SK-N-SH (cell line): Measurements from ENCODE around the gene UNC50. TPM values are rescaled to one million over a fixed set of nuclear protein-coding genes. Genes with fewer than 3 reads are reported as not detected.
"Not testable (repeated sequence)": the region's sequence is repeated elsewhere in the genome, so short reads cannot be mapped to it uniquely, and the experiment has no call there.

ENCODE experiments used
- CTCF ChIA-PET: fragments of 300-600, 350-600 bp; formaldehyde crosslinking; extraction: SDS; loops from one replicate; lab custom pipeline; 2021; lab: Yijun Ruan, JAX
- POLR2A ChIA-PET: fragments of 350-600 bp; sonication (Branson Sonifier 250); formaldehyde crosslinking; extraction: SDS; loops from one replicate; lab custom pipeline; 2020; ENCODE audit warnings: antibody characterized with exemption, inconsistent platforms; lab: Yijun Ruan, JAX
- DNase-seq: peaks from one replicate; pipeline ENCODE4 v3.0.0; 2012
- H2AFZ ChIP-seq: fragments of 200-600 bp; sonication (generic); 2 replicates; pipeline ENCODE4 v1.8.1; 2016; ENCODE audit warnings: antibody characterized with exemption, mild to moderate bottlenecking, low read depth
- H3F3A ChIP-seq: fragments of 200-600 bp; sonication (generic); replicated peaks from 2 replicates; pipeline ENCODE3; 2016; ENCODE audit warnings: antibody characterized with exemption, mild to moderate bottlenecking; ENCODE audit not compliant: insufficient read depth
- H3K27ac ChIP-seq, 2 experiments: fragments of 200-500 bp in 1 of 2; fragments of 200-600 bp in 1 of 2; sonication (Bioruptor generic) in 1 of 2; sonication (generic), shearing (Covaris generic) in 1 of 2; 2 replicates each; pipeline versions ENCODE4 v1.5.1 to v1.6.1; 2014 to 2016; ENCODE audit warnings: low read depth in 2 of 2, inconsistent platforms in 1 of 2, low read length in 1 of 2, mild to moderate bottlenecking in 1 of 2, mixed read lengths in 1 of 2
- H3K27me3 ChIP-seq: fragments of 200-600 bp; sonication (generic), shearing (Covaris generic); 2 replicates; pipeline ENCODE4 v1.6.1; 2016; ENCODE audit warnings: mixed run types; ENCODE audit not compliant: insufficient read depth
- H3K36me3 ChIP-seq, 2 experiments: fragments of 200-500 bp in 1 of 2; fragments of 200-600 bp in 1 of 2; sonication (Bioruptor generic) in 1 of 2; sonication (generic) in 1 of 2; replicated peaks in 1 of 2; 2 replicates each; pipeline versions ENCODE3 to v1.5.1; 2014 to 2016; ENCODE audit warnings: low read length in 1 of 2, mild to moderate bottlenecking in 1 of 2; ENCODE audit not compliant: insufficient read depth in 2 of 2, control insufficient read depth in 1 of 2
- H3K4me1 ChIP-seq, 2 experiments: fragments of 200-500 bp in 1 of 2; fragments of 200-600 bp in 1 of 2; sonication (Bioruptor generic) in 1 of 2; sonication (generic), shearing (Covaris generic) in 1 of 2; 2 replicates each; pipeline versions ENCODE4 v1.5.1 to v1.6.1; 2014 to 2016; ENCODE audit warnings: low read depth in 1 of 2, low read length in 1 of 2, mixed run types in 1 of 2; ENCODE audit not compliant: insufficient read depth in 2 of 2, control insufficient read depth in 1 of 2
- H3K4me2 ChIP-seq: fragments of 200-600 bp; sonication (generic), shearing (Covaris generic); 2 replicates; pipeline ENCODE4 v1.6.1; 2017; ENCODE audit warnings: mixed run types
- H3K4me3 ChIP-seq, 2 experiments: fragments of 200-500 bp in 1 of 2; fragments of 200-600 bp in 1 of 2; sonication (Bioruptor generic) in 1 of 2; sonication (generic), shearing (Covaris generic) in 1 of 2; 2 replicates each; pipeline versions ENCODE4 v1.5.1 to v1.8.1; 2014 to 2016; ENCODE audit warnings: low read depth in 2 of 2, inconsistent platforms in 1 of 2, low read length in 1 of 2, mild to moderate bottlenecking in 1 of 2, mixed read lengths in 1 of 2, moderate library complexity in 1 of 2
- H3K79me2 ChIP-seq: fragments of 200-600 bp; sonication (generic); 2 replicates; pipeline ENCODE4 v1.8.1; 2017; ENCODE audit warnings: mild to moderate bottlenecking; ENCODE audit not compliant: insufficient read depth
- H3K9ac ChIP-seq: fragments of 200-600 bp; sonication (generic); 2 replicates; pipeline ENCODE4 v1.6.1; 2017; ENCODE audit warnings: mixed run types
- H3K9me2 ChIP-seq: fragments of 200-600 bp; sonication (generic); 2 replicates; pipeline ENCODE4 v1.6.1; 2017; ENCODE audit warnings: mixed run types
- H3K9me3 ChIP-seq: fragments of 200-600 bp; sonication (generic); 2 replicates; pipeline ENCODE4 v1.6.1; 2017; ENCODE audit warnings: mixed run types, mild to moderate bottlenecking, moderate library complexity
- H4K20me1 ChIP-seq: fragments of 200-600 bp; sonication (generic); 2 replicates; pipeline ENCODE4 v1.6.1; 2017; ENCODE audit warnings: mild to moderate bottlenecking, mixed run types; ENCODE audit not compliant: insufficient read depth
- CTCF ChIP-seq: fragments of 200-600 bp; sonication (generic); IDR thresholded peaks from 2 replicates; pipeline ENCODE4 v1.6.1; 2017; ENCODE audit warnings: antibody characterized with exemption, mild to moderate bottlenecking, moderate library complexity
- FOSL2 ChIP-seq: IDR thresholded peaks from 2 replicates; pipeline ENCODE4 v1.4.0; 2012; ENCODE audit warnings: low read depth, mild to moderate bottlenecking, moderate library complexity, borderline replicate concordance
- FOXM1 ChIP-seq: IDR thresholded peaks from 2 replicates; pipeline ENCODE4 v1.4.0; 2012; ENCODE audit warnings: low read depth, mild to moderate bottlenecking
- GATA2 ChIP-seq: sonication (generic); formaldehyde crosslinking; IDR thresholded peaks from 2 replicates; pipeline ENCODE4 v1.5.0; 2020; ENCODE audit warnings: mild to moderate bottlenecking, missing genetic modification reagents
- MXI1 ChIP-seq: IDR thresholded peaks from 2 replicates; pipeline ENCODE4 v1.6.1; 2012; ENCODE audit warnings: mild to moderate bottlenecking, low read depth, low read length, improper control_type of control experiment
- NFIC ChIP-seq: IDR thresholded peaks from 2 replicates; pipeline ENCODE4 v1.4.0; 2012; ENCODE audit warnings: borderline replicate concordance
- NRF1 ChIP-seq: IDR thresholded peaks from 2 replicates; pipeline ENCODE4 v1.6.1; 2012; ENCODE audit warnings: low read depth, mild to moderate bottlenecking, low read length
- RCOR1 ChIP-seq: fragments of 150-350 bp; IDR thresholded peaks from 2 replicates; pipeline ENCODE4 v1.6.1; 2017; ENCODE audit warnings: antibody characterized with exemption, low read length
- REST ChIP-seq: IDR thresholded peaks from 2 replicates; pipeline ENCODE4 v1.6.1; 2012; ENCODE audit warnings: mild to moderate bottlenecking, low read depth, low read length, moderate library complexity
- RFX5 ChIP-seq: IDR thresholded peaks from 2 replicates; pipeline ENCODE4 v1.6.1; 2012; ENCODE audit warnings: mild to moderate bottlenecking, improper control_type of control experiment, low read length
- SMC3 ChIP-seq: IDR thresholded peaks from 2 replicates; pipeline ENCODE4 v1.6.1; 2012; ENCODE audit warnings: low read depth, low read length, improper control_type of control experiment
- TCF12 ChIP-seq: IDR thresholded peaks from 2 replicates; pipeline ENCODE4 v1.4.0; 2012
- USF1 ChIP-seq: IDR thresholded peaks from 2 replicates; pipeline ENCODE4 v1.4.0; 2012; ENCODE audit warnings: low read depth, borderline replicate concordance
- YY1 ChIP-seq: IDR thresholded peaks from 2 replicates; pipeline ENCODE4 v1.4.0; 2012; ENCODE audit warnings: low read depth, mild to moderate bottlenecking
- WGBS: methylation state at CpG from one replicate; pipeline ENCODE4 v1.1.6; 2017; ENCODE audit warnings: low lambda C conversion rate; 5-methylcytosine and 5-hydroxymethylcytosine counted together
- polyA plus RNA-seq, 3 experiments: library from polyadenylated mRNA; depleted of rRNA; stranded (reverse); fragments of >200 nt; gene quantifications; 2 replicates each; pipeline ENCODE4 v1.2.3, GENCODE V29; 2012
- TF ChIP-seq, protein P1 (sequence below): IDR thresholded peaks from 2 replicates; pipeline ENCODE4; 2012

The UNC50 gene
- polyA plus RNA-seq, 1 of the 3 experiments (the other 2 are of a cell fraction), result 46.9 TPM

GRCh38 chr2:98589489-98589888 is 18.9 kb upstream of the UNC50 start:
- Histone ChIP-seq H3F3A (no peaks in the 10 kb centered on the region), H3K4me1 (no peaks in the 10 kb centered on the region), H3K9ac (no peak overlapping the region), H3K27me3 (no peaks in the 10 kb centered on the region), H3K9me2 (no peaks in the 10 kb centered on the region), H3K9me3 (no peaks in the 10 kb centered on the region), H3K4me3 (no peak overlapping the region), H3K36me3 (peaks cover 0 to 21% of the 10 kb centered on the region in 2 experiments), H3K27ac (no peak overlapping the region), H2AFZ (no peak overlapping the region), H4K20me1 (no peaks in the 10 kb centered on the region), H3K4me2 (no peak overlapping the region), H3K79me2 (no peaks in the 10 kb centered on the region)
- no peak for DNase-seq
- TF ChIP-seq GATA2 (CRISPR knock-in tag) (no peak), FOXM1 (no peak)
- TF ChIP-seq, protein P1, sequence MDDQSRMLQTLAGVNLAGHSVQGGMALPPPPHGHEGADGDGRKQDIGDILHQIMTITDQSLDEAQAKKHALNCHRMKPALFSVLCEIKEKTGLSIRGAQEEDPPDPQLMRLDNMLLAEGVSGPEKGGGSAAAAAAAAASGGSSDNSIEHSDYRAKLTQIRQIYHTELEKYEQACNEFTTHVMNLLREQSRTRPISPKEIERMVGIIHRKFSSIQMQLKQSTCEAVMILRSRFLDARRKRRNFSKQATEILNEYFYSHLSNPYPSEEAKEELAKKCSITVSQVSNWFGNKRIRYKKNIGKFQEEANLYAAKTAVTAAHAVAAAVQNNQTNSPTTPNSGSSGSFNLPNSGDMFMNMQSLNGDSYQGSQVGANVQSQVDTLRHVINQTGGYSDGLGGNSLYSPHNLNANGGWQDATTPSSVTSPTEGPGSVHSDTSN, result no peak
- CTCF ChIA-PET, result interaction anchor here (1.0 to 1.8 kb wide), 3 partner anchors 9 to 21 kb away, joined by 3 to 5 read pairs (median 4); no protein-coding TSS in a partner anchor
- POLR2A ChIA-PET, result no interaction called here
- 94% methylated on average over 4 of the region's 4 CpGs for WGBS

- Histone ChIP-seq H3K4me1 (no peaks in the 10 kb centered on the region), H2AFZ (no peak overlapping the region), H3K27ac (no peak overlapping the region), H3K9me3 (no peaks in the 10 kb centered on the region), H3K4me3 (no peak overlapping the region), H3K4me2 (no peak overlapping the region), H3K9ac (no peak overlapping the region), H3K9me2 (no peaks in the 10 kb centered on the region), H4K20me1 (no peaks in the 10 kb centered on the region), H3K36me3 (peaks cover 17 to 24% of the 10 kb centered on the region in 2 experiments), H3F3A (peaks cover 5% of the 10 kb centered on the region), H3K79me2 (no peaks in the 10 kb centered on the region), H3K27me3 (no peaks in the 10 kb centered on the region)
- ChIA-PET POLR2A (no interaction called here), CTCF (interaction anchor here (0.9 to 1.2 kb wide), 2 partner anchors 9 to 24 kb away, joined by 3 to 5 read pairs; no protein-coding TSS in a partner anchor)
- no peak for DNase-seq
- WGBS, result 90% methylated on average over 4 of the region's 8 CpGs
- TF ChIP-seq TCF12 (no peak), REST (no peak), USF1 (no peak), RCOR1 (no peak), CTCF (no peak), FOSL2 (no peak), NFIC (no peak), FOXM1 (no peak), MXI1 (no peak), NRF1 (no peak), RFX5 (no peak), YY1 (no peak), SMC3 (no peak)
- TF ChIP-seq, all 33 proteins: peak for 0
Measured at GRCh38 chr2:98592565-98592964, 15.8 kb upstream of the UNC50 start.

- H3K79me2 ChIP-seq, POLR2A ChIA-PET, H3K4me2 ChIP-seq, H3K27me3 ChIP-seq, H2AFZ ChIP-seq, H3K9ac ChIP-seq, H3K4me3 ChIP-seq, H3K9me2 ChIP-seq, H3K4me1 ChIP-seq, H3K9me3 ChIP-seq, H4K20me1 ChIP-seq, DNase-seq, CTCF ChIA-PET, H3K27ac ChIP-seq: not testable (repeated sequence)
- peaks cover 22 to 38% of the 10 kb centered on the region in 2 experiments for H3K36me3 ChIP-seq
- peaks cover 16% of the 10 kb centered on the region for H3F3A ChIP-seq
- 90% methylated on average over 4 of the region's 4 CpGs for WGBS
Measured at GRCh38 chr2:98594665-98595064, 13.7 kb upstream of the UNC50 start.
